ENCODE data around the gene CLDN25. TPM values are rescaled to one million over a fixed set of nuclear protein-coding genes. Genes with fewer than 3 reads are reported as not detected.
"Not testable (repeated sequence)": the region's sequence is repeated elsewhere in the genome, so short reads cannot be mapped to it uniquely, and the experiment has no call there.

The CLDN25 gene
- polyA plus RNA-seq, 1 of the 3 experiments (the other 2 are of a cell fraction), result not detected

DNA sequence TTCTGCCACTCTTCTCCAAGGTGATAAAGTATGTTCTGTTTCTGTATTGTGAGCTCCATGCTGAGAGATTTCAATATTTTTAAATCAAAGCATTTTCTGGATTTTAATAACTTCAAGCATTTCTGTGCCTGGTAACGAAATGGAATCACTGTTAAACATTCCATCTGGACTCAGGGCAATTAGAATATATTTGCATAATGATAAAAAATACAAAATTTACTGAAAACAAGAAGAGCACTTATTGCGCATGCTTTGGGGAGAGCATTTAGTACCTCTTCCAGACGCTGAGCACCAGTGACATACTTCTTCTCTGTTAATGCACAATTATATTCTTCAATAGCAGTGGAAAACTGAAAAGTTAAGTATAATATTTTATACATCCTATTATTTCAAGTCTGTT lies 19.4 kb upstream of the CLDN25 start (continued):
- no peak for TF ChIP-seq GATA2 (CRISPR knock-in tag; IDR thresholded peaks at IDR 0.05)
- TF ChIP-seq, protein P1, sequence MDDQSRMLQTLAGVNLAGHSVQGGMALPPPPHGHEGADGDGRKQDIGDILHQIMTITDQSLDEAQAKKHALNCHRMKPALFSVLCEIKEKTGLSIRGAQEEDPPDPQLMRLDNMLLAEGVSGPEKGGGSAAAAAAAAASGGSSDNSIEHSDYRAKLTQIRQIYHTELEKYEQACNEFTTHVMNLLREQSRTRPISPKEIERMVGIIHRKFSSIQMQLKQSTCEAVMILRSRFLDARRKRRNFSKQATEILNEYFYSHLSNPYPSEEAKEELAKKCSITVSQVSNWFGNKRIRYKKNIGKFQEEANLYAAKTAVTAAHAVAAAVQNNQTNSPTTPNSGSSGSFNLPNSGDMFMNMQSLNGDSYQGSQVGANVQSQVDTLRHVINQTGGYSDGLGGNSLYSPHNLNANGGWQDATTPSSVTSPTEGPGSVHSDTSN (IDR thresholded peaks at IDR 0.05), result no peak
- TF ChIP-seq RFX5 (IDR thresholded peaks at IDR 0.05; ENCODE audit: low read length), result no peak
- TF ChIP-seq, protein P2, sequence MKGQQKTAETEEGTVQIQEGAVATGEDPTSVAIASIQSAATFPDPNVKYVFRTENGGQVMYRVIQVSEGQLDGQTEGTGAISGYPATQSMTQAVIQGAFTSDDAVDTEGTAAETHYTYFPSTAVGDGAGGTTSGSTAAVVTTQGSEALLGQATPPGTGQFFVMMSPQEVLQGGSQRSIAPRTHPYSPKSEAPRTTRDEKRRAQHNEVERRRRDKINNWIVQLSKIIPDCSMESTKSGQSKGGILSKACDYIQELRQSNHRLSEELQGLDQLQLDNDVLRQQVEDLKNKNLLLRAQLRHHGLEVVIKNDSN (IDR thresholded peaks at IDR 0.05; ENCODE audit: borderline replicate concordance, low read depth), result no peak
- no peak for TF ChIP-seq YY1 (IDR thresholded peaks at IDR 0.05; ENCODE audit: low read depth)
- TF ChIP-seq RCOR1 (IDR thresholded peaks at IDR 0.05; ENCODE audit: low read length), result no peak
- TF ChIP-seq MEF2A (IDR thresholded peaks at IDR 0.05; ENCODE audit: borderline replicate concordance, low read depth), result no peak

DNA sequence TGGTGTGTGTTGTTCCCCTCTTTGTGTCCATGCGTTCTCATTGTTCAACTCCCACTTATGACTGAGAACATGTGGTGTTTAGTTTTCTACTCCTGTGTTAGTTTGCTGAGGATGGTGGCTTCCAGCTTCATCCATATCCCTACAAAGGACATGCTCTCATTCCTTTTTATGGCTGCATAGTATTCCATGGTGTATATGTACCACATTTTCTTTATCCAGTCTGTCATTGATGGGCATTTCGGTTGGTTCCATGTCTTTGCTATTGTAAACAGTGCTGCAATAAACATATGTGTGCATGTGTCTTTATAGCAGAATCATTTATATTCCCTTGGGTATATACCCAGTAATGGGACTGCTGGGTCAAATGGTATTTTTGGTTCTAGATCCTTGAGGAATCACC lies 16.6 kb upstream of the CLDN25 start:
- peaks cover 52% of the 10 kb centered on the region for H3K79me2 ChIP-seq (ENCODE audit: insufficient read depth)
- H3K4me1 ChIP-seq (ENCODE audit: control insufficient read depth in 1 of 2, insufficient read depth in 2 of 2, low read depth in 1 of 2, low read length in 1 of 2), result not testable (repeated sequence)

DNA sequence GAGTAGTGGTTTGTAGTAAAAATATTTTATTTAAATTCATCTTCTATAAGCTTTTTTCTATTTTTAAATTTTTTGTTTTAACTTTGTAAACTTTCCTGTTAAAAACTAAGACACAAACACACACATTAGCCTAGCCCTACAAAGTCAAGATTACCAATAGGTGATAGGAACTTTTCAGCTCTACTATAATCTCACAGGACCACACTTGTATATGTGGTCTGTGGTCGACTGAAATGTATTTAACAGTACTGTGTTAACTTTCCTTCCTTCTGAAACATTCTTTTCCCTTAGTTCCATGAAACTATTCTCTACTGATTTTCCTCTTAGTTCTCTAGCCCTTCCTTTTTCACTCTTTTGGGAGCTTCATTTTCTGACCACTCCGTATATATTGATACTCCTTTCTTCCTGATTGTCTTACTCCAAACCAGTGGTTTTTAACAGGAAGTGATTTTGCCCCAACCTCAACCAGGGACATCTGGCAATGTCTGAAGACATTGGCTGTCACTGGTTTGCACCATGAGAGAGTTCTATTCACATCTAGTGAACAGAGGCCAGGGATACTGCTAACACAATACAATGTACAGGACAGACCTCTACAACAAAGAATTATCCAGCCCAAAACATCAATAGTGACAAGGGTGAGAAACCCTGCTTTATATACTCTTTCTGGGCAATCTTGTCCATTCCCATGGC lies 14.9 kb upstream of the CLDN25 start:
- H3K36me3 ChIP-seq (replicated peaks in 1 of 2; ENCODE audit: control insufficient read depth in 1 of 2, insufficient read depth in 2 of 2, low read length in 1 of 2), result peaks cover 39 to 43% of the 10 kb centered on the region in 2 experiments
- POLR2A ChIA-PET, result no interaction called here
- no peak overlapping the region for H3K9ac ChIP-seq
- 96% methylated on average over 2 of the region's 2 CpGs for WGBS (ENCODE audit: low lambda C conversion rate)
- H3F3A ChIP-seq (replicated peaks; ENCODE audit: insufficient read depth), result no peaks in the 10 kb centered on the region
- H4K20me1 ChIP-seq (ENCODE audit: insufficient read depth), result no peaks in the 10 kb centered on the region
- H3K27ac ChIP-seq (ENCODE audit: low read depth in 2 of 2, low read length in 1 of 2), result no peak overlapping the region
- no peaks in the 10 kb centered on the region for H3K9me3 ChIP-seq
- H3K4me1 ChIP-seq (ENCODE audit: control insufficient read depth in 1 of 2, insufficient read depth in 2 of 2, low read depth in 1 of 2, low read length in 1 of 2), result no peaks in the 10 kb centered on the region
- H3K4me3 ChIP-seq (ENCODE audit: low read depth in 2 of 2, low read length in 1 of 2), result no peak overlapping the region
- CTCF ChIA-PET, result interaction anchor here (0.6 to 1.6 kb wide), 2 partner anchors 9 to 1394 kb away, joined by 3 to 6 read pairs; partner anchors contain the start of gene ZW10
- no peaks in the 10 kb centered on the region for H3K27me3 ChIP-seq (ENCODE audit: insufficient read depth)
- TF ChIP-seq, protein P3, sequence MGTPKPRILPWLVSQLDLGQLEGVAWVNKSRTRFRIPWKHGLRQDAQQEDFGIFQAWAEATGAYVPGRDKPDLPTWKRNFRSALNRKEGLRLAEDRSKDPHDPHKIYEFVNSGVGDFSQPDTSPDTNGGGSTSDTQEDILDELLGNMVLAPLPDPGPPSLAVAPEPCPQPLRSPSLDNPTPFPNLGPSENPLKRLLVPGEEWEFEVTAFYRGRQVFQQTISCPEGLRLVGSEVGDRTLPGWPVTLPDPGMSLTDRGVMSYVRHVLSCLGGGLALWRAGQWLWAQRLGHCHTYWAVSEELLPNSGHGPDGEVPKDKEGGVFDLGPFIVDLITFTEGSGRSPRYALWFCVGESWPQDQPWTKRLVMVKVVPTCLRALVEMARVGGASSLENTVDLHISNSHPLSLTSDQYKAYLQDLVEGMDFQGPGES (IDR thresholded peaks at IDR 0.05; ENCODE audit: low read depth, low read length), result no peak
- TF ChIP-seq, protein P4, sequence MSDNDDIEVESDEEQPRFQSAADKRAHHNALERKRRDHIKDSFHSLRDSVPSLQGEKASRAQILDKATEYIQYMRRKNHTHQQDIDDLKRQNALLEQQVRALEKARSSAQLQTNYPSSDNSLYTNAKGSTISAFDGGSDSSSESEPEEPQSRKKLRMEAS (IDR thresholded peaks at IDR 0.05; ENCODE audit: low read depth), result no peak
- TF ChIP-seq SMC3 (IDR thresholded peaks at IDR 0.05; ENCODE audit: low read depth, low read length), result no peak
- TF ChIP-seq ELF1 (IDR thresholded peaks at IDR 0.05), result no peak
- TF ChIP-seq CHD2 (IDR thresholded peaks at IDR 0.05; ENCODE audit: low read length, partially characterized antibody), result no peak
- no peak for TF ChIP-seq FOSL2 (IDR thresholded peaks at IDR 0.05; ENCODE audit: borderline replicate concordance, low read depth)
- TF ChIP-seq, protein P5, sequence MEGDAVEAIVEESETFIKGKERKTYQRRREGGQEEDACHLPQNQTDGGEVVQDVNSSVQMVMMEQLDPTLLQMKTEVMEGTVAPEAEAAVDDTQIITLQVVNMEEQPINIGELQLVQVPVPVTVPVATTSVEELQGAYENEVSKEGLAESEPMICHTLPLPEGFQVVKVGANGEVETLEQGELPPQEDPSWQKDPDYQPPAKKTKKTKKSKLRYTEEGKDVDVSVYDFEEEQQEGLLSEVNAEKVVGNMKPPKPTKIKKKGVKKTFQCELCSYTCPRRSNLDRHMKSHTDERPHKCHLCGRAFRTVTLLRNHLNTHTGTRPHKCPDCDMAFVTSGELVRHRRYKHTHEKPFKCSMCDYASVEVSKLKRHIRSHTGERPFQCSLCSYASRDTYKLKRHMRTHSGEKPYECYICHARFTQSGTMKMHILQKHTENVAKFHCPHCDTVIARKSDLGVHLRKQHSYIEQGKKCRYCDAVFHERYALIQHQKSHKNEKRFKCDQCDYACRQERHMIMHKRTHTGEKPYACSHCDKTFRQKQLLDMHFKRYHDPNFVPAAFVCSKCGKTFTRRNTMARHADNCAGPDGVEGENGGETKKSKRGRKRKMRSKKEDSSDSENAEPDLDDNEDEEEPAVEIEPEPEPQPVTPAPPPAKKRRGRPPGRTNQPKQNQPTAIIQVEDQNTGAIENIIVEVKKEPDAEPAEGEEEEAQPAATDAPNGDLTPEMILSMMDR (IDR thresholded peaks at IDR 0.05), result no peak
- no peak overlapping the region for H2AFZ ChIP-seq (ENCODE audit: low read depth)
- H3K4me2 ChIP-seq, result no peak overlapping the region
- no peaks in the 10 kb centered on the region for H3K9me2 ChIP-seq
- no peak for DNase-seq
- H3K79me2 ChIP-seq (ENCODE audit: insufficient read depth), result peaks cover 67% of the 10 kb centered on the region

More for the DNA sequence above, 16.6 kb upstream of the CLDN25 start:
- CTCF ChIA-PET; H3K27me3 ChIP-seq (ENCODE audit: insufficient read depth); H2AFZ ChIP-seq (ENCODE audit: low read depth); H3F3A ChIP-seq (replicated peaks; ENCODE audit: insufficient read depth); H3K9me3 ChIP-seq; H3K9ac ChIP-seq; H3K27ac ChIP-seq (ENCODE audit: low read depth in 2 of 2, low read length in 1 of 2); H3K4me2 ChIP-seq; H3K9me2 ChIP-seq; H4K20me1 ChIP-seq (ENCODE audit: insufficient read depth); DNase-seq; H3K4me3 ChIP-seq (ENCODE audit: low read depth in 2 of 2, low read length in 1 of 2); POLR2A ChIA-PET: not testable (repeated sequence)
- WGBS (ENCODE audit: low lambda C conversion rate), result 100% methylated on average over 2 of the region's 2 CpGs
- peaks cover 45 to 49% of the 10 kb centered on the region in 2 experiments for H3K36me3 ChIP-seq (replicated peaks in 1 of 2; ENCODE audit: control insufficient read depth in 1 of 2, insufficient read depth in 2 of 2, low read length in 1 of 2)

Data from SK-N-SH (cell line).